Hippocampal formation (tissue), 2 donors: ENCODE data around the gene SIK2.
A peak's percentile ranks its signal among the peaks of the same experiment; 100 is the strongest.

ENCODE experiments used
- DNase-seq, 2 donors: peaks; one replicate each; lab custom pipeline; 2025; lab: John Stamatoyannopoulos, UW

SIK2 gene

DNA sequence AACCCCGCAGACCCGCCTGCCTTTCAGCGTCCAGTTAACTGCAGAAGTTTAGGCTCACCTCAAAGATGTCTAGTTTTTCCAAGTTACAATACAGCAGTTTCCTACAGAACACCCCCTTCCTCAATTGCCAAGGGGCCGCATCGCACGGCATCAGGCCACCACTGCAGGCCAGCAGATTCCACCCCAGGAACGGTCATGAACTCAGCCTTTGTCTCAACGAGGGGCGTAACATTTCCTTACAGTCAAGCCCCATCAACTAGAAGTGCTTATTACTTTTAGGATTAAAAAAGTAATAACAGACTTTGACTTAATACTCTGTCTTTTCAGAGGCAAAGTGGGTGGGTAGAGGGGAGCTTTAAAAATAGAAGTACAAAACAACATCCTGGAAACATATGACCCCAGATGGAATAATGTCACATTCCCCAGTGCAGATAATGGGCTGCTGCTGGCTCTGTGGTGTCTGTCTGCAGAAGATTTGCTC lies 127.6 kb downstream of the SIK2 start:
- no peak for DNase-seq

DNA sequence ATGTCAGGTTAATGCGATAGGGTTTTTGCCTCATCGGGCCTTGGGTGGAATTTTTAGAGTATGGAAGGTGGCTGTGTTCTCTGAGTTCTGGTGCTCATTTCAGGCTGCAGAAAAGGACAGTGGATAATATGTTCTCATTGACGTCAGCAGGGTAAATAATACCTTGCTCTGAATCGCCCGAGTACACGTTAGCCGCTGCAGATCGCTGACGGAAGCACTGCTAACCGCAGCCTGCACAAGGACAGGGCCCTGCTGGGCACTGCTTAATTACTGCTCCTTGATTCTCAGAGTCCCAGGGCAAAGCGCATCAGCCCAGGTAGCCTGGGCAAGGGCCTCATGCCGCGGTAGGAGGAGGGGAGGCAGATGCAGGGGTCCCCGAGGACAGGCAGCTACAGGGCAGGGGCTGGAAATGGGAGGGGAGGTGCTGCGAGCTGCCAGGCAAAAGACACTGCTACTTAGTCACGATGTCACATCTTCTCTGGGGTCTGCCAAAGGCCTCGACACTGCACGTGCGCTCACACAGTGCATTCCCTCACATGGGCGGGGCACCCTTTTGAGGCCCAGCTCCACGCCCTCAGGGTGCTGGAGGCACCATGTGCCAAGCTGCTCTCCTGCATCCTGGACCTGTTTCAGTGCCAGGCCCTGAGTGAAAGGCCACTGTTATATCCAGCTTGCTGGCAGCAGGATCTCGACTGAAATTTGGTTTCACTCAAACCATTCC lies 128.8 kb downstream of the SIK2 start:
- DNase-seq, result peak in 1 of 2 donors; percentile 42

GRCh38 chr11:111731821-111732220 lies 129.6 kb downstream of the SIK2 start:
- DNase-seq, result no peak

- no peak for DNase-seq
Measured at GRCh38 chr11:111733016-111733415, 130.8 kb downstream of the SIK2 start.

DNA sequence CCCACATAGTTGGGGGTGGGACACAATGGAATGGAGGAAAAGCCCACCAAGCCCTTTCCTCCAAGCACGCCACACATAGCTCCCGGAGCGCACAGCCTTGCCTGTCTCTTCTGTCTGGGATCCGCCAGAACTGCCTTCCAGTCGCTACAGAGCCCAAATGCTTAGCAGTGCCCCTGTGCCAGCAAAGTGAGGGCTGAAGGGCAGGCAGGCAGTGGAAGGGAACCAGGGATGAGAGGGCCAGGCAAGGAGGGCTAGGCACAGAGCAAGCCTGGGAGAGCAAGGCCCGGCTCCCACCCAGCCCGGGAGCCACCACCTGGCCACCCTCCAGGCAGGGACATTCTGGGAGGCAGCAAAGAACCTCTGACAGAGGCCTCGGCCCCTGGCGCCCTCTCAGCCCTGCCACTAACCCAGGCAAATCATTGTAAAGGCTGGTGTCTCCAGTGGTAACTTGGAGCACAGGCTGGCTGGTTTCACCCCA lies 131.4 kb downstream of the SIK2 start:
- DNase-seq, result peak in 1 of 2 donors; percentile 33

DNA sequence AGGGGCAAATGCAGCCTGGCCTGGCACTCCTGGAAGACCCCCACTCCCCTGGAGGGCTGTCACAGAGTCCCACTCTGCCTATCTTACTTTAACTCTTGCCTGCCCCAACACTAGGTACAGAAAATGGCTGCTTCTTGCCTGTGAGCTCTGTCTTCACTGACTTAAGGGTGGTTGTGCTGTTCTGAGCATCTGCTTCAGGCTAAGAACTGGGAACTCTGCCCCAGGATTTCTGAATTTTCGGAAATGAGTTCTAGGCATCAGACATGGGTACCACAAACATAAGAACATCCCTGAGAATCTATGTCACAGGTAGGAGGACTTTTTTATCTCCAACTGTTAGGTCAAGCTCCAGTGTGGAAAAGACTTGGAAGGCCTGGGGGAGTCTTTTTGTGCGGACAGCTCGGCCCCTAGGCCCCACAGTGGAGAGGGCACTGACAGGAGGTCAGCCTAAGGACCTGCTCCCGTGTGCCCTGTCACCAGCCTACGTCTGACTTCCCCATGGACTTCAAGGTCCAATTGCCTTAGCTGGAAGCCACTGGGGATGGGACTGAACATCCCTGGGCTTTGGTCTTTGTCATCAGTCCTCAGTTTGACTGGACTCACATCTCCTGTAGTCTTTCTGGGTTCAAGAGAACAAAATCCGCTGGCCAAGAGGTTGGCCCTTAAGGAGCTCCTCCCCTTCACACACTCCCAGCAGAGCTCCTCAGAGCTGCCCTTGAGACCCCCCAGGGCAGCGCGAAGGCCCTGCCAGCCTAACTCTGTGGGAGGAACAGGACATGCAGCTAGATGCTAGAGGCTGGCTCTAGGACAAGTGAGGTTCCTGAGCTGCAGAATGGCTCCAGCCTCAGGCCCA lies 132.1 kb downstream of the SIK2 start:
- no peak for DNase-seq

- DNase-seq, result no peak
Measured at GRCh38 chr11:111734954-111735261, 132.7 kb downstream of the SIK2 start.

DNA sequence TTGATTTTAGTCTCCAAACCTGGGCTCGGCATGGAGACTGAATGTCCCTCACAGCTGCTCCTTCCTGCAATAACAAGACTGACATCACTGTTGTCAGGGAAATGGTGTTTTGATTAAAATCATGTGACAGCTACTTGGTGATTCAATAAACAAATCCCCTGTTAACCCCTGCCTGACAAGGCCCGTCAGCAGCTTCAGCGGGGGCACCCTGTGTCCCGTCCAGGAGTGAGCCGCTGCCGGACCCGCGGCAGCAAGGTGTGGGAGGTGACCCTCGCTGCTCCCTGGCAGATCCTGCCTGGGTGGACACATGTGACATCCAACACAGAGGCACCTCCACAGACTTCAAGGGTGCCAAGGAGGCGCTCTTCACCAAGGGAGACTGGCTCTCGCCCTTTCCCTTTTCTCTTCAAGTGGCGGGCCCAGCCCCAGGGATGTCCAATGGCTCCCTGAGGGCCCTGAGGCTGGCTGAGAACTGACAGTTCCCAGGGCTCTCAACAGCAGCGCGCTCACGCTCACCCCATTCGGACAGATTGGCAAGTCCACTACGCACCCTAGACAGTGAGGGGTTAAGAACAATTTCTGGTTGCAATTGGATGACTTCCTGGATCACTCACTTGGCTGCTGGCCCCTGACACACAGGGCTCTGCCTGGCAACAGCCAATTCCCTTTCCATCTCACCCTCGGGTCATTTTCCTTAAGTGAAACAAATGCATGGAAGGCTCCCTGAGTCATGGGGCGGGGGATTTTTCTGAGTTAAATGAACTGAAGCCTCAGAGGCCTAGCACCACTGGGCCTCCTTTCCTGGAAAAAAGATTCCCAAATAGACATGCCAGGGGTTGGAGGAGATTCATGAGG lies 133.2 kb downstream of the SIK2 start:
- DNase-seq, result peak; percentile 87 to 97

DNA sequence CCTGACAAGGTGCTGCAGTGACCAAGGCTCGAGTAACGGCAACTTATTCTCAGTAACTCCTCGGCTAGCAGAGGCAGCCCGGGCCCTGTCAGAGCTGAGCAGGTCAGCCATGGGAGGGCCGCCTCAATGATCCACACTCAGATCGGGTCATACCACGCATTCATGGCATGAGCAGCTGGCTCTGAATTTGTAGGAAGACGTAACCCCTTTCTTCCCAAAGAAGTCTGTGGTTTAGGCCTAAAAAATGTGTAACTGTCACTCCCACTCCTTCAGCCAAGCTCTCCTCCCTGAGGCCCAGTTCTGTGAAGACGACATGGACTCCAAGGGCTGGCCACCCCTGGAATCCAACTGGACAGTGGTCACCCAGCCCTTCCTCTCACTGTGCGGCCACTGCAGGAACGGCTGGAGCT lies 133.9 kb downstream of the SIK2 start:
- no peak for DNase-seq

DNA sequence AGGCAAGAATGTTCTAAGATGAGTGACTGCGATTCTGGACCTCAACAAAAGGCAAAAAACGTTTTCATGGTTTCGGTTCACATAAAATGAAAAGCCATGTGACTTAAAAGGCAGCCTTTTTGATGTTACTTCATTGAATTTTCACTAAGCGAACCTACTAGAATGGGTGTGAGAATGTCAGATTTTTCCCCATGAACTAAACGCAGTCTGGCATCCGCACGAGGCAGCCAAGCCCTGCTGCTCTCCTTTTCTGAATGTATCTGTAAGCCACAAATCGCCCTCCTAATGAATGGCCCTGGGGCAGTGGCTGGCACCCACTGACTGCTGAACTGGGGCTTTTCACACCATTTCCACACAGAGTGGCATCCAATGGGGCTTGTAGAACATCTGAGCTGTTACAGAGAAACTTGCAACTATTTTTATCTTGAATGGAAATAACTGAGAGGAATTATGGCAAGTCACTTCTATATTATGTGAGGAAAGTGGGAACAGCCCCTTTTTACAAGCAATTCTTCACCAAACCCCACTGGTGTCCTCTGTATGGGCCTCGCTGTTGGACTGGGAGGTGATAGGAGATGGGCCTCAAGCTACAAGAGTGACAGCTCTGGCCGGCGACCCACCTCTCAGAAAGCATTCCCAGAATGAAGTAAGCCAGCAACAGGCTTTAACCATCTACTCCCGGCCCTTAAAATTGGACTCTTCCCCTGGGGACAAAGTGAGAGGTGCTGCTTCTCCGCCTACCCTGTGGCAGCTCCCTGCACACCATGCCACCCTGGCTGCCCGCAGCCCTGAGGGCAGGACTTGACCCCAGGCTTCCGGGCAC lies 134.6 kb downstream of the SIK2 start:
- DNase-seq, result no peak

DNA sequence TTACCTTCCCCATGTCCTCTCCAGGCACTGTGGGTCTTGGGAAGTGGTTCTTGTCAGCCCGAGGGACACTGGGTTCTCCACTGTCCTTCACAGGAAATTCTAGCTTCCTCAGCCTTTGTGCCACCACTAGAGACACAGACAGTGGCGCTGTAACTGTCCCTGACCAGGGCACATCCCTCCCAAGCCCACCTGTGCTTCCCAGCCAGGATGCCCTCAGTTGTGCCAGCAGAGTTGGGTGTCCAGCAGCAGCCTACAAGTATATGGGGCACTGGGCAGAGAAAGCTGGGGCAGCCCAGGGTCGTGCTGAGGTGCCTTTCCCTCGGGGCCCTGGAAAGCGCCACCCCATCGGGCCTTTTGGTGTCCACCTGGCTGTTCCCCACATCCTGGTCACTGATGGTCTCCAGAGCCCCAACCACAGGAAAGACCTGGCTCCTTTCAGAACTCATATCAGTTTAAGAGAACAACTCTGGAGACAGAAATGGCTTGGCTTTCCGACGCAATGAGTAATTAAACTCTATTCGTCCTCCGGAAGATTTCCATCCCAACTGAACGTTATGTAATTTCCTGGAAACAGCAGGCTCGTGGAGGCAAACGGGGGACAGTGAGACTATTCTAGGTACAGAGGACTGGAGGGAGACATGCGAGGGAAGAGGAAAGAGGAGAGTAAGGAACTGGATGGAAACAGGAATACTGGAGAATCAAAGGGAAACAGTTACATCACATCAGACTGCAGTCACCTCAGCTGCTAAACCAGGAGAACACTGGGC lies 135.4 kb downstream of the SIK2 start:
- peak in 1 of 2 donors; percentile 66 for DNase-seq

- DNase-seq, result no peak
Measured at GRCh38 chr11:111739299-111739698, 137.1 kb downstream of the SIK2 start.

- no peak for DNase-seq
Measured at GRCh38 chr11:111741751-111742150, 139.5 kb downstream of the SIK2 start.

GRCh38 chr11:111743700-111744099 lies 141.5 kb downstream of the SIK2 start:
- DNase-seq, result no peak

DNA sequence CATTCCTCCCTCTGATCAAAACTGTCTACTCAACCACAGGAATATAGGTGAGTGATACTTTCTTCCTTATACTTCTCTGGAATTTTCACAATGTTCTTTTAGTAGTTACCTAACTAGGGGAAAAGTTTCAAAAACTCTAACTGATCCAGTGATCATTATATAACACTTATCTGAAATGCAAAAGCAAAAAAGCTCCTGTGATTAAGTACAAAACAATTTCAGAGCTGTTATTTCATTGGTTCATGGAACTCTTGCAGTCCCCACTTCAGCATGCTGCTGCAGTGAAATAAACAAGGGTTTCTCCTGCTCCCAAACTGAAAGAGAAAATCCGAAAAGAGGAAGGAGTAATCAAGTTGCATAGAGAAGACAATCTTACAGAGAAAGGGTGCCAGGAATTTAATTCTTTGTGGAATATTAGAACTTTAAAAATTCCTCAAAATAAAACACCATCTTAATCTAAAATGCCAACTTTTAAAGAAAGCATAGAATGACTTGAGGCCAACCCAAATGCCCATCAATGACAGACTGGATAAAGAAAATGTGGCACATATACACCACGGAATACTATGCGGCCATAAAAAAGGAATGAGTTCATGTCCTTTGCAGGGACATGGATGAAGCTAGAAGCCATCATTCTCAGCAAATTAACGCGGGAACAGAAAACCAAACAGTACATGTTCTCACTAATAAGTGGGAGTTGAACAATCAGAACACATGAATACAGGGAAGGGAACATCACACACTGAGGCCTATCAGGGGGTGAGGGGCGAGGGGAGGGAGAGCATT lies 143.7 kb downstream of the SIK2 start:
- no peak for DNase-seq

- no peak for DNase-seq
Measured at GRCh38 chr11:111748035-111748804, 146.0 kb downstream of the SIK2 start.

DNA sequence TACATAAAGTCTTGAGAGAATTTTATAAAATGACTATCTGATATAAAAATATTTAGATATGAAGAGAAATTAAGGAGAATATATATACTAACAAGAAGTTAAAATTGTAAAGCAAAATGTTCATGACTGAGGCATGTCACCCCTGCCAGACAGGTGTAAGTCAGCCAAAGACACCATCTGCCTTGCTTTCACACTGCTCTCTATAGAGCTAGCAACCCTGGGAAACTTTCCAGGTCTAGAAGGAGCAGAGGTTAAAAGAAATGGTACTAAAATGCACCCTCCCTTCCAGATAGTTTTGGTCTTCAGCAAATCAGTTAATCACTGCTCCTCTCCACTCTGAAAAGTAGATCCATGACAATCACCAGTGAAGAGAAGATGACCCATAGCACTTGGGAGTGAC lies 147.4 kb downstream of the SIK2 start:
- DNase-seq, result no peak

DNA sequence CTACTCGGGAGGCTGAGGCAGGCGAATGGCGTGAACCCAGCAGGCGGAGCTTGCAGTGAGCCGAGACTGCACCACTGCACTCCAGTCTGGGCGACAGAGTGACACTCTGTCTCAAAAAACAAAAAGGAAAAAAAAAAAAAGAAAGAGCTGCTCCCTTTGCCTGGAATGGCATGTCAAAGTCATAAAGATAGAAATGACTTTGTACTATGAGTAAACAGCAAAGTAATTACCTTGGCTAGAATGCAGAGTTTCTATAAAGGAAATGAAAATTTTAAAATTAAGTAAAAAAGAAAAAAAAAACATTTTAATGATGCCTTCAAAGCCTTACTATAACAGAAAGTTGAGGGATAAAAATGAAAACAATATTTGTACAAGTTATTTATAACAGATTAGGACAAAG lies 153.8 kb downstream of the SIK2 start:
- no peak for DNase-seq

- no peak for DNase-seq
Measured at GRCh38 chr11:111759376-111759775, 157.1 kb downstream of the SIK2 start.
